ENCODE measurements around the gene KLHL21.

DNA sequence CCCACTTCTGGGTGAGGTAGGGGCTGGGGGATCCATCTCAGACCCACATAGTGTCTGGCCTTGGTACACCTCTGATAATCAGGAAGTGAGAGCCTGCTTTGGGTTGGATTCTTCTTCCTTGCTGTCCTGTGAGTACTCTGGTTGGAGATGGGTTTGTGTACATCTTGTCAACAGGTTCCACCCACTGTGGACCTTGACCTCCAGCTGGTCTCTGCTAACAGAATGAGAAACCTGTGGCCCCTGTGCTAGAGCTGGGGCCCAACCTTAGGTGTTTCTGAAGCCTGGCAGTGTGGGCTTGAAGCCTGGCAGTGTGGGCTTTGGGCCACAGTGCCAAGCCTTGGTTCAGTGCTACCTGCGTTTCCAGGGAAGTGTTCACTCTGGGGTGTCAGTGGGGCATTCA lies 20.3 kb downstream of the KLHL21 start:
- TF ChIP-seq, protein P1, sequence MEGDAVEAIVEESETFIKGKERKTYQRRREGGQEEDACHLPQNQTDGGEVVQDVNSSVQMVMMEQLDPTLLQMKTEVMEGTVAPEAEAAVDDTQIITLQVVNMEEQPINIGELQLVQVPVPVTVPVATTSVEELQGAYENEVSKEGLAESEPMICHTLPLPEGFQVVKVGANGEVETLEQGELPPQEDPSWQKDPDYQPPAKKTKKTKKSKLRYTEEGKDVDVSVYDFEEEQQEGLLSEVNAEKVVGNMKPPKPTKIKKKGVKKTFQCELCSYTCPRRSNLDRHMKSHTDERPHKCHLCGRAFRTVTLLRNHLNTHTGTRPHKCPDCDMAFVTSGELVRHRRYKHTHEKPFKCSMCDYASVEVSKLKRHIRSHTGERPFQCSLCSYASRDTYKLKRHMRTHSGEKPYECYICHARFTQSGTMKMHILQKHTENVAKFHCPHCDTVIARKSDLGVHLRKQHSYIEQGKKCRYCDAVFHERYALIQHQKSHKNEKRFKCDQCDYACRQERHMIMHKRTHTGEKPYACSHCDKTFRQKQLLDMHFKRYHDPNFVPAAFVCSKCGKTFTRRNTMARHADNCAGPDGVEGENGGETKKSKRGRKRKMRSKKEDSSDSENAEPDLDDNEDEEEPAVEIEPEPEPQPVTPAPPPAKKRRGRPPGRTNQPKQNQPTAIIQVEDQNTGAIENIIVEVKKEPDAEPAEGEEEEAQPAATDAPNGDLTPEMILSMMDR (IDR thresholded peaks at IDR 0.05), result no peak
- no peak for TF ChIP-seq POLR2A (IDR thresholded peaks at IDR 0.05)

All from heart left ventricle (tissue), 13 donors.